HCT116 (cell line): Measurements from ENCODE around the gene TRAPPC14. TPM values are rescaled to one million over a fixed set of nuclear protein-coding genes. Genes with fewer than 3 reads are reported as not detected.

ENCODE experiments used
- ATAC-seq: fragments of 200-7000 bp; cut with Tn5 transposase; 2 replicates; pipeline ENCODE4 v1.9.1; 2020; ENCODE audit warnings: mild to moderate bottlenecking, moderate library complexity
- BruUV-seq: library from RNA; stranded (reverse); fragments of 400-500 nt; replicated peaks from 2 replicates; lab custom pipeline; 2021; lab: Mats Ljungman, UMichigan
- CTCF ChIA-PET: fragments of 300-600 bp; sonication (Branson Sonifier 250); formaldehyde crosslinking; loops from one replicate; lab custom pipeline; 2021; ENCODE audit warnings: antibody characterized with exemption; lab: Charles Lee
- POLR2A ChIA-PET: fragments of 300-600, 350-600 bp; sonication (Branson Sonifier 250); formaldehyde crosslinking; loops from one replicate; lab custom pipeline; 2021; ENCODE audit warnings: antibody characterized with exemption; lab: Charles Lee
- RAD21 ChIA-PET, 2 experiments: fragments of 300-600 bp; sonication (Branson Sonifier 250); formaldehyde crosslinking; loops; one replicate each; lab custom pipeline; 2023; ENCODE audit warnings: low total read pairs in 2 of 2; ENCODE audit not compliant: uncharacterized antibody in 2 of 2, unreplicated experiment in 2 of 2, low non-redundant PET in 1 of 2; lab: Charles Lee
- DNase-seq: peaks from one replicate; pipeline ENCODE4 v3.0.0-alpha.2; 2010; ENCODE audit warnings: low read depth, low spot score
- H2AFZ ChIP-seq: fragments of 200-600 bp; shearing (Covaris generic), sonication (generic); 2 replicates; pipeline ENCODE4 v1.6.1; 2017; ENCODE audit warnings: low read depth, mixed run types, mixed read lengths, antibody characterized with exemption, low read length; ENCODE audit not compliant: poor library complexity, severe bottlenecking
- H3K27ac ChIP-seq: 2 replicates; pipeline ENCODE4 v1.5.1; 2012; ENCODE audit warnings: low read depth, low read length
- H3K27me3 ChIP-seq: fragments of 200-600 bp; sonication (generic); 2 replicates; pipeline ENCODE4 v1.6.1; 2016; ENCODE audit warnings: mixed run types, low read length, mixed read lengths; ENCODE audit not compliant: insufficient read depth
- H3K36me3 ChIP-seq, 2 experiments: fragments of 200-500 bp in 1 of 2; fragments of 200-600 bp in 1 of 2; sonication (Bioruptor generic) in 1 of 2; sonication (generic) in 1 of 2; 2 replicates each; pipeline versions ENCODE4 v1.5.1 to v1.6.1; 2014 to 2016; ENCODE audit warnings: low read length in 2 of 2, inconsistent platforms in 1 of 2, mixed read lengths in 1 of 2, mixed run types in 1 of 2; ENCODE audit not compliant: insufficient read depth in 2 of 2, control insufficient read depth in 1 of 2
- H3K4me1 ChIP-seq, 2 experiments: fragments of 200-600 bp in 1 of 2; sonication (generic) in 1 of 2; 2 replicates each; pipeline versions ENCODE4 v1.5.1 to v1.6.1; 2012 to 2017; ENCODE audit warnings: low read length in 2 of 2, inconsistent platforms in 1 of 2, mild to moderate bottlenecking in 1 of 2, mixed read lengths in 1 of 2, mixed run types in 1 of 2, moderate library complexity in 1 of 2; ENCODE audit not compliant: insufficient read depth in 2 of 2, control insufficient read depth in 1 of 2
- H3K4me2 ChIP-seq: fragments of 200-600 bp; sonication (generic); 2 replicates; pipeline ENCODE4 v1.6.1; 2017; ENCODE audit warnings: mixed run types, low read length, mixed read lengths
- H3K4me3 ChIP-seq, 2 experiments: fragments of 200-600 bp in 1 of 2; sonication (generic) in 1 of 2; replicated peaks in 1 of 2; 2 replicates each; pipeline ENCODE4 v1.5.1; 2011 to 2016; ENCODE audit warnings: low read length in 2 of 2, control low read depth in 1 of 2, low read depth in 1 of 2, mild to moderate bottlenecking in 1 of 2, mixed read lengths in 1 of 2, mixed run types in 1 of 2
- H3K79me2 ChIP-seq: fragments of 200-600 bp; sonication (generic); 2 replicates; pipeline ENCODE4 v1.6.1; 2017; ENCODE audit warnings: mild to moderate bottlenecking, mixed run types, low read length, moderate library complexity, mixed read lengths; ENCODE audit not compliant: insufficient read depth
- H3K9ac ChIP-seq: fragments of 200-600 bp; sonication (generic); 2 replicates; pipeline ENCODE4 v1.6.1; 2016; ENCODE audit warnings: low read length, mixed read lengths
- H3K9me2 ChIP-seq: fragments of 200-600 bp; sonication (generic), shearing (Covaris generic); 2 replicates; pipeline ENCODE4 v1.6.1; 2017; ENCODE audit warnings: mixed run types, mild to moderate bottlenecking, moderate library complexity; ENCODE audit not compliant: insufficient read depth
- H3K9me3 ChIP-seq, 2 experiments: fragments of 200-500 bp in 1 of 2; fragments of 200-600 bp in 1 of 2; sonication (Bioruptor generic) in 1 of 2; sonication (generic) in 1 of 2; 2 replicates each; pipeline ENCODE4 v1.6.1; 2014 to 2017; ENCODE audit warnings: low read length in 2 of 2, mixed read lengths in 2 of 2, inconsistent platforms in 1 of 2, low read depth in 1 of 2, mild to moderate bottlenecking in 1 of 2, mixed run types in 1 of 2, moderate library complexity in 1 of 2; ENCODE audit not compliant: control insufficient read depth in 1 of 2, insufficient read depth in 1 of 2
- H4K20me1 ChIP-seq: fragments of 200-600 bp; sonication (generic), shearing (Covaris generic); 2 replicates; pipeline ENCODE4 v1.6.1; 2017; ENCODE audit warnings: mixed run types, mild to moderate bottlenecking, moderate library complexity; ENCODE audit not compliant: insufficient read depth
- CBX3 ChIP-seq: IDR thresholded peaks from 2 replicates; pipeline ENCODE4 v1.6.1; 2012; ENCODE audit warnings: low read depth
- EGR1 ChIP-seq: IDR thresholded peaks from 2 replicates; pipeline ENCODE4 v1.6.1; 2012; ENCODE audit warnings: low read depth
- EZH2 ChIP-seq: fragments of 200-600 bp; sonication (generic); IDR thresholded peaks from 2 replicates; pipeline ENCODE4 v1.6.1; 2017; ENCODE audit warnings: antibody characterized with exemption, mixed run types
- POLR2A ChIP-seq: IDR thresholded peaks from 2 replicates; pipeline ENCODE4 v1.7.0; 2011; ENCODE audit warnings: borderline replicate concordance; ENCODE audit not compliant: insufficient read depth, insufficient read length; ENCODE audit errors: extremely low read depth
- POLR2AphosphoS5 ChIP-seq: IDR thresholded peaks from 2 replicates; pipeline ENCODE4 v1.6.1; 2011; ENCODE audit warnings: mild to moderate bottlenecking, low read depth, low read length, moderate library complexity
- RAD21 ChIP-seq: IDR thresholded peaks from 2 replicates; pipeline ENCODE4 v1.6.1; 2012; ENCODE audit warnings: low read depth, mild to moderate bottlenecking
- SIN3A ChIP-seq: IDR thresholded peaks from 2 replicates; pipeline ENCODE4 v1.6.1; 2012; ENCODE audit warnings: low read depth
- SP1 ChIP-seq: IDR thresholded peaks from 2 replicates; pipeline ENCODE4 v1.6.1; 2012; ENCODE audit warnings: low read depth
- YY1 ChIP-seq: IDR thresholded peaks from 2 replicates; pipeline ENCODE4 v1.6.1; 2011; ENCODE audit warnings: low read length, low read depth, moderate library complexity, mild to moderate bottlenecking; ENCODE audit not compliant: insufficient replicate concordance; ENCODE audit errors: extremely low read depth
- ZNF274 ChIP-seq: fragments of 200-500 bp; sonication (Bioruptor generic); IDR thresholded peaks from 2 replicates; pipeline ENCODE4 v1.6.1; 2014; ENCODE audit warnings: mild to moderate bottlenecking, low read depth, low read length, inconsistent platforms
- intact Hi-C: fragments of 100-400 bp; cut with micrococcal nuclease; formaldehyde crosslinking; loops from 2 replicates; pipeline ENCODE4 v1.10.0; 2022
- total RNA-seq: library from RNA; stranded (reverse); gene quantifications from one replicate; pipeline ENCODE4 v1.2.1, GENCODE V29; 2021; ENCODE audit not compliant: unreplicated experiment
- TF ChIP-seq, protein P1 (sequence below): IDR thresholded peaks from 2 replicates; pipeline ENCODE4 v1.6.1; 2011; ENCODE audit warnings: mild to moderate bottlenecking, low read length, moderate library complexity; ENCODE audit not compliant: insufficient replicate concordance; ENCODE audit errors: extremely low read depth
- TF ChIP-seq, protein P2 (sequence below): IDR thresholded peaks from 2 replicates; pipeline ENCODE4 v1.6.1; 2012

TRAPPC14 gene
- total RNA-seq, 1 experiment from 2014 or later: 23.2 TPM

DNA sequence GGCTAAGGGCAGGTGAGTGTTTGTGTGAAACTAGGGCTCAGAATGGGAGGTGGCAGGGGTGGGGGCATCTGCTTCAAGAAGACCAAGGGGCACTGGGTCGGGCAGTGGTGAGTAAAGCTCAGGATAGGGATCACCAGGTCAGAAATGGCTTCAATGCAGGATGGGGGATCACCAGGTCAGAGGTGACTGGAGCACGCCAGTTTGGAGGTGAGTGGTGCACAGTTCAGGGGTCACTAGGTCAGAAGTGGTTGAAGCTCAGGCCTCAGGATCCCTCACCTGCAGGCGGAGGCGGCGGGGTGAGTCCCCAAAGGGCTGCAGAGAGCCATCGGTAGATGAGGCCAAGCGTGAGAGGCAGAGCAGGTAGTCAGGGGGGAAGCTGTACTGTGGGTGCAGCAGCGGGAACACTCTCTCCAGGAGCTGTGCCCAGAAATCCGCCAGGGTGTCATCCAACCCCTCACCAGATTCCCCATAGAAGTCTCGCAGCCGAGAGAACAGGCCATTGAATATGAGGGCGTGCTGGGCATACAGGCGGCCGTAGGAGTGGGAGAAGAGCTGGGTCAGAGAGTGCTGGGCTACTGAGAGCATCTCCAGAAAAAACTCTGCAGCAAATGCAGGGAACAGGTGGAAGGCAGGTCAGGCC lies 16.9 kb upstream of the TRAPPC14 start:
- intact Hi-C loops: no loop called here
- ChIA-PET RAD21 (no interaction called here), POLR2A (no interaction called here), CTCF (interaction anchor here (1.0 kb wide), 1 partner anchor 15 kb away, joined by 3 read pairs; no protein-coding TSS in a partner anchor)
- Histone ChIP-seq H3K4me3 (no peak overlapping the region), H3K36me3 (no peaks in the 10 kb centered on the region), H4K20me1 (no peaks in the 10 kb centered on the region), H2AFZ (no peak overlapping the region), H3K4me2 (no peak overlapping the region), H3K27me3 (no peaks in the 10 kb centered on the region), H3K9me3 (no peaks in the 10 kb centered on the region), H3K79me2 (no peaks in the 10 kb centered on the region), H3K4me1 (peaks cover 3 to 12% of the 10 kb centered on the region in 2 experiments; a peak in 2 of 4 replicates), H3K9ac (no peak overlapping the region), H3K27ac (no peak overlapping the region), H3K9me2 (no peaks in the 10 kb centered on the region)
- TF ChIP-seq CBX3 (no peak), EGR1 (no peak), EZH2 (no peak)
- no peak for ATAC-seq
- BruUV-seq: no TSS peak
- no peak for DNase-seq

DNA sequence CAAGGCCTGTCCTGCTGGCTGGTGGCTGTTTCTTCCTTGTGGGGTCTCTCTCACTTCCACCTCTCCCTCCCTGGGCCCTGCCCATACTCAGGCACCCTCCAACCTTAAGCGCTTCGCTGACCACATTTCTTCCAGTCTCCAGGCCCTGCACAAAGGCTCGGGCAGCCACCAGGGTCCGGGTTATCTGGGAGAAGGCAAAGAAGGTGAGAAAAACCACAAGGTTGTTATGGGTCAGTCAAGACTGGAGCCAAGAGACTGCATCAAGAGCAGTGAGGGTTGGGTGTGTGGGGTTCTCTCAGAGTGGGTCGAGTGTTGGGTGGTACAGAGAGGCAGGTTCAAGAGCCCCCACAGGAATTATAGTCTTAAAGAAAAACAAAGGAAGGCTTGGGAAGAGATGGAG lies 16.1 kb upstream of the TRAPPC14 start:
- Histone ChIP-seq H3K9me3 (no peaks in the 10 kb centered on the region), H3K4me2 (no peak overlapping the region), H4K20me1 (no peaks in the 10 kb centered on the region), H2AFZ (no peak overlapping the region), H3K4me3 (no peak overlapping the region), H3K9me2 (no peaks in the 10 kb centered on the region), H3K4me1 (peaks cover 3 to 12% of the 10 kb centered on the region in 2 experiments; a peak in 2 of 4 replicates), H3K79me2 (no peaks in the 10 kb centered on the region), H3K36me3 (no peaks in the 10 kb centered on the region), H3K27me3 (no peaks in the 10 kb centered on the region), H3K9ac (no peak overlapping the region), H3K27ac (no peak overlapping the region)
- ChIA-PET CTCF (no interaction called here), POLR2A (no interaction called here), RAD21 (no interaction called here)
- no TSS peak for BruUV-seq
- intact Hi-C loops: no loop called here
- ATAC-seq: no peak
- no peak for DNase-seq
- TF ChIP-seq, protein P1, sequence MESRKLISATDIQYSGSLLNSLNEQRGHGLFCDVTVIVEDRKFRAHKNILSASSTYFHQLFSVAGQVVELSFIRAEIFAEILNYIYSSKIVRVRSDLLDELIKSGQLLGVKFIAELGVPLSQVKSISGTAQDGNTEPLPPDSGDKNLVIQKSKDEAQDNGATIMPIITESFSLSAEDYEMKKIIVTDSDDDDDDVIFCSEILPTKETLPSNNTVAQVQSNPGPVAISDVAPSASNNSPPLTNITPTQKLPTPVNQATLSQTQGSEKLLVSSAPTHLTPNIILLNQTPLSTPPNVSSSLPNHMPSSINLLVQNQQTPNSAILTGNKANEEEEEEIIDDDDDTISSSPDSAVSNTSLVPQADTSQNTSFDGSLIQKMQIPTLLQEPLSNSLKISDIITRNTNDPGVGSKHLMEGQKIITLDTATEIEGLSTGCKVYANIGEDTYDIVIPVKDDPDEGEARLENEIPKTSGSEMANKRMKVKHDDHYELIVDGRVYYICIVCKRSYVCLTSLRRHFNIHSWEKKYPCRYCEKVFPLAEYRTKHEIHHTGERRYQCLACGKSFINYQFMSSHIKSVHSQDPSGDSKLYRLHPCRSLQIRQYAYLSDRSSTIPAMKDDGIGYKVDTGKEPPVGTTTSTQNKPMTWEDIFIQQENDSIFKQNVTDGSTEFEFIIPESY: no peak
- TF ChIP-seq SIN3A: no peak
- TF ChIP-seq YY1: no peak
- no peak for TF ChIP-seq EGR1
- TF ChIP-seq ZNF274: no peak
- TF ChIP-seq POLR2A: no peak
- TF ChIP-seq, protein P2, sequence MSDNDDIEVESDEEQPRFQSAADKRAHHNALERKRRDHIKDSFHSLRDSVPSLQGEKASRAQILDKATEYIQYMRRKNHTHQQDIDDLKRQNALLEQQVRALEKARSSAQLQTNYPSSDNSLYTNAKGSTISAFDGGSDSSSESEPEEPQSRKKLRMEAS: no peak
- TF ChIP-seq SP1: no peak
- no peak for TF ChIP-seq POLR2AphosphoS5
- TF ChIP-seq RAD21: no peak
- TF ChIP-seq EZH2: no peak
